HepG2 (cell line): ENCODE measurements around the gene SLC25A47. TPM values are rescaled to one million over a fixed set of nuclear protein-coding genes. Genes with fewer than 3 reads are reported as not detected.

Experiments used
- BHLHE40 ChIP-seq: IDR thresholded peaks from 2 replicates; pipeline ENCODE4 v1.6.1; 2011; ENCODE audit warnings: low read length, improper control_type of control experiment
- DNMT1 ChIP-seq: sonication (generic); formaldehyde crosslinking; IDR thresholded peaks from 2 replicates; pipeline ENCODE4 v1.5.1; 2020; ENCODE audit warnings: mild to moderate bottlenecking, missing genetic modification reagents
- GLI4 ChIP-seq: sonication (generic); formaldehyde crosslinking; IDR thresholded peaks from 2 replicates; pipeline ENCODE4 v1.5.1; 2020; ENCODE audit warnings: missing genetic modification reagents, mild to moderate bottlenecking, moderate library complexity, borderline replicate concordance
- NFATC3 ChIP-seq: sonication (generic); formaldehyde crosslinking; IDR thresholded peaks from 2 replicates; pipeline ENCODE4 v1.5.1; 2020; ENCODE audit warnings: mild to moderate bottlenecking, missing genetic modification reagents
- PCBP1 ChIP-seq: fragments of 200-400 bp; formaldehyde crosslinking; IDR thresholded peaks from 2 replicates; pipeline ENCODE4 v1.6.1; 2017; ENCODE audit warnings: mild to moderate bottlenecking, low read depth, low read length, borderline replicate concordance
- SMYD3 ChIP-seq: sonication (generic); formaldehyde crosslinking; IDR thresholded peaks from 2 replicates; pipeline ENCODE4 v1.8.1; 2023; ENCODE audit warnings: mild to moderate bottlenecking, missing genetic modification reagents
- TEF ChIP-seq: sonication (generic); formaldehyde crosslinking; IDR thresholded peaks from 2 replicates; pipeline ENCODE4 v1.5.0; 2020; ENCODE audit warnings: missing genetic modification reagents
- TSC22D2 ChIP-seq: sonication (generic); formaldehyde crosslinking; IDR thresholded peaks from 2 replicates; pipeline ENCODE4 v1.5.1; 2020; ENCODE audit warnings: missing genetic modification reagents, mild to moderate bottlenecking, borderline replicate concordance
- ZBTB4 ChIP-seq: sonication (generic); formaldehyde crosslinking; IDR thresholded peaks from 2 replicates; pipeline ENCODE4 v1.4.0; 2020; ENCODE audit warnings: missing genetic modification reagents, mild to moderate bottlenecking, borderline replicate concordance
- ZBTB7A ChIP-seq: sonication (generic); formaldehyde crosslinking; IDR thresholded peaks from 2 replicates; pipeline ENCODE4 v1.8.0; 2022; ENCODE audit warnings: mild to moderate bottlenecking, missing genetic modification reagents
- ZNF224 ChIP-seq: sonication (generic); formaldehyde crosslinking; IDR thresholded peaks from 2 replicates; pipeline ENCODE4 v1.5.0; 2020; ENCODE audit warnings: mild to moderate bottlenecking, missing genetic modification reagents
- polyA plus RNA-seq, 8 experiments: library from polyadenylated mRNA; depleted of rRNA in 3 of 8; stranded (reverse) in 7 of 8; unstranded in 1 of 8; fragments of >200 nt; fragmentation: Illumina TruSeq in 4 of 8; extraction: Trizol in 4 of 8; gene quantifications; 2 replicates each; pipeline versions ENCODE4 v1.2.1 to v1.2.3, GENCODE V29; 2011 to 2016; ENCODE audit warnings: low read depth in 4 of 8, missing spikeins in 1 of 8, mixed read lengths in 1 of 8; ENCODE audit not compliant: insufficient read depth in 1 of 8
- total RNA-seq, 5 experiments: library from RNA; depleted of rRNA; stranded (reverse); fragments of >200 nt; fragmentation: Illumina TruSeq; extraction: Trizol; gene quantifications; 2 replicates each; pipeline ENCODE4 v1.2.3, GENCODE V29; 2016; ENCODE audit warnings: low read depth in 1 of 5
- TF ChIP-seq, protein P1 (sequence below): sonication (generic); formaldehyde crosslinking; conservative IDR thresholded peaks from 2 replicates; pipeline ENCODE4 v1.8.0; 2022; ENCODE audit warnings: mild to moderate bottlenecking, moderate library complexity, missing genetic modification reagents
- TF ChIP-seq, protein P2 (sequence below): sonication (generic); formaldehyde crosslinking; IDR thresholded peaks from 2 replicates; pipeline ENCODE4 v1.5.0; 2020; ENCODE audit warnings: missing genetic modification reagents, mild to moderate bottlenecking, borderline replicate concordance
- TF ChIP-seq, protein P3 (sequence below): IDR thresholded peaks from 2 replicates; pipeline ENCODE4 v1.6.1; 2016; ENCODE audit warnings: low read depth, missing genetic modification reagents, missing compliant biosample characterization

SLC25A47 gene
- total and polyA plus RNA-seq, 2 of the 13 experiments (the other 11 are each of a cell fraction or from before 2014, with no cell fraction given): 1.0 to 1.7 TPM

- TF ChIP-seq ZBTB7A (CRISPR knock-in tag) (0 out of 2 replicates have a peak, but pooled peaks have one; percentile 14), TEF (CRISPR knock-in tag) (peak; percentile 86), PCBP1 (0 out of 2 replicates have a peak, but pooled peaks have one; percentile 36), SMYD3 (CRISPR knock-in tag) (no peak), TSC22D2 (CRISPR knock-in tag) (no peak), ZBTB4 (CRISPR knock-in tag) (no peak), BHLHE40 (no peak), ZNF224 (CRISPR knock-in tag) (no peak; the same call in 1 of the 2 replicates), NFATC3 (no peak), GLI4 (no peak), DNMT1 (no peak)
- TF ChIP-seq, protein P1, sequence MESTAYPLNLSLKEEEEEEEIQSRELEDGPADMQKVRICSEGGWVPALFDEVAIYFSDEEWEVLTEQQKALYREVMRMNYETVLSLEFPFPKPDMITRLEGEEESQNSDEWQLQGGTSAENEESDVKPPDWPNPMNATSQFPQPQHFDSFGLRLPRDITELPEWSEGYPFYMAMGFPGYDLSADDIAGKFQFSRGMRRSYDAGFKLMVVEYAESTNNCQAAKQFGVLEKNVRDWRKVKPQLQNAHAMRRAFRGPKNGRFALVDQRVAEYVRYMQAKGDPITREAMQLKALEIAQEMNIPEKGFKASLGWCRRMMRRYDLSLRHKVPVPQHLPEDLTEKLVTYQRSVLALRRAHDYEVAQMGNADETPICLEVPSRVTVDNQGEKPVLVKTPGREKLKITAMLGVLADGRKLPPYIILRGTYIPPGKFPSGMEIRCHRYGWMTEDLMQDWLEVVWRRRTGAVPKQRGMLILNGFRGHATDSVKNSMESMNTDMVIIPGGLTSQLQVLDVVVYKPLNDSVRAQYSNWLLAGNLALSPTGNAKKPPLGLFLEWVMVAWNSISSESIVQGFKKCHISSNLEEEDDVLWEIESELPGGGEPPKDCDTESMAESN: peak; percentile 89
- TF ChIP-seq, protein P2, sequence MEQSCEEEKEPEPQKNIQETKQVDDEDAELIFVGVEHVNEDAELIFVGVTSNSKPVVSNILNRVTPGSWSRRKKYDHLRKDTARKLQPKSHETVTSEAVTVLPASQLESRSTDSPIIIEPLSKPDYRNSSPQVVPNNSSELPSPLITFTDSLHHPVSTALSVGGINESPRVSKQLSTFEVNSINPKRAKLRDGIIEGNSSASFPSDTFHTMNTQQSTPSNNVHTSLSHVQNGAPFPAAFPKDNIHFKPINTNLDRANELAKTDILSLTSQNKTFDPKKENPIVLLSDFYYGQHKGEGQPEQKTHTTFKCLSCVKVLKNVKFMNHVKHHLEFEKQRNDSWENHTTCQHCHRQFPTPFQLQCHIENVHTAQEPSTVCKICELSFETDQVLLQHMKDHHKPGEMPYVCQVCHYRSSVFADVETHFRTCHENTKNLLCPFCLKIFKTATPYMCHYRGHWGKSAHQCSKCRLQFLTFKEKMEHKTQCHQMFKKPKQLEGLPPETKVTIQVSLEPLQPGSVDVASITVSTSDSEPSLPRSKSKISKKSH (CRISPR knock-in tag): peak; percentile 38; the same call in 1 of the 2 replicates
- TF ChIP-seq, protein P3, sequence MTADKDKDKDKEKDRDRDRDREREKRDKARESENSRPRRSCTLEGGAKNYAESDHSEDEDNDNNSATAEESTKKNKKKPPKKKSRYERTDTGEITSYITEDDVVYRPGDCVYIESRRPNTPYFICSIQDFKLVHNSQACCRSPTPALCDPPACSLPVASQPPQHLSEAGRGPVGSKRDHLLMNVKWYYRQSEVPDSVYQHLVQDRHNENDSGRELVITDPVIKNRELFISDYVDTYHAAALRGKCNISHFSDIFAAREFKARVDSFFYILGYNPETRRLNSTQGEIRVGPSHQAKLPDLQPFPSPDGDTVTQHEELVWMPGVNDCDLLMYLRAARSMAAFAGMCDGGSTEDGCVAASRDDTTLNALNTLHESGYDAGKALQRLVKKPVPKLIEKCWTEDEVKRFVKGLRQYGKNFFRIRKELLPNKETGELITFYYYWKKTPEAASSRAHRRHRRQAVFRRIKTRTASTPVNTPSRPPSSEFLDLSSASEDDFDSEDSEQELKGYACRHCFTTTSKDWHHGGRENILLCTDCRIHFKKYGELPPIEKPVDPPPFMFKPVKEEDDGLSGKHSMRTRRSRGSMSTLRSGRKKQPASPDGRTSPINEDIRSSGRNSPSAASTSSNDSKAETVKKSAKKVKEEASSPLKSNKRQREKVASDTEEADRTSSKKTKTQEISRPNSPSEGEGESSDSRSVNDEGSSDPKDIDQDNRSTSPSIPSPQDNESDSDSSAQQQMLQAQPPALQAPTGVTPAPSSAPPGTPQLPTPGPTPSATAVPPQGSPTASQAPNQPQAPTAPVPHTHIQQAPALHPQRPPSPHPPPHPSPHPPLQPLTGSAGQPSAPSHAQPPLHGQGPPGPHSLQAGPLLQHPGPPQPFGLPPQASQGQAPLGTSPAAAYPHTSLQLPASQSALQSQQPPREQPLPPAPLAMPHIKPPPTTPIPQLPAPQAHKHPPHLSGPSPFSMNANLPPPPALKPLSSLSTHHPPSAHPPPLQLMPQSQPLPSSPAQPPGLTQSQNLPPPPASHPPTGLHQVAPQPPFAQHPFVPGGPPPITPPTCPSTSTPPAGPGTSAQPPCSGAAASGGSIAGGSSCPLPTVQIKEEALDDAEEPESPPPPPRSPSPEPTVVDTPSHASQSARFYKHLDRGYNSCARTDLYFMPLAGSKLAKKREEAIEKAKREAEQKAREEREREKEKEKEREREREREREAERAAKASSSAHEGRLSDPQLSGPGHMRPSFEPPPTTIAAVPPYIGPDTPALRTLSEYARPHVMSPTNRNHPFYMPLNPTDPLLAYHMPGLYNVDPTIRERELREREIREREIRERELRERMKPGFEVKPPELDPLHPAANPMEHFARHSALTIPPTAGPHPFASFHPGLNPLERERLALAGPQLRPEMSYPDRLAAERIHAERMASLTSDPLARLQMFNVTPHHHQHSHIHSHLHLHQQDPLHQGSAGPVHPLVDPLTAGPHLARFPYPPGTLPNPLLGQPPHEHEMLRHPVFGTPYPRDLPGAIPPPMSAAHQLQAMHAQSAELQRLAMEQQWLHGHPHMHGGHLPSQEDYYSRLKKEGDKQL (CRISPR knock-in tag): no peak
Observed at GRCh38 chr14:100285021-100285912, 37.9 kb upstream of the SLC25A47 start (continued).
